Islet of Langerhans (tissue), 1 donor: Measurements from ENCODE around the gene TTBK1.

ENCODE experiments used
- FAIRE-seq: peaks from one replicate; lab custom pipeline; 2011; peaks lifted over from hg19 to GRCh38; lab: Jason Lieb, UNC

TTBK1 gene

GRCh38 chr6:43273707-43274106 lies 30.4 kb downstream of the TTBK1 start:
- no peak for FAIRE-seq

GRCh38 chr6:43274127-43274915 lies 31.0 kb downstream of the TTBK1 start:
- FAIRE-seq, result no peak

GRCh38 chr6:43274916-43275597 lies 31.8 kb downstream of the TTBK1 start:
- FAIRE-seq, result no peak

GRCh38 chr6:43275801-43276576 lies 32.7 kb downstream of the TTBK1 start:
- FAIRE-seq, result no peak

GRCh38 chr6:43276577-43277305 lies 33.5 kb downstream of the TTBK1 start:
- no peak for FAIRE-seq

- no peak for FAIRE-seq
Observed at GRCh38 chr6:43277306-43277642, 34.0 kb downstream of the TTBK1 start.

GRCh38 chr6:43277643-43278523 lies 34.6 kb downstream of the TTBK1 start:
- FAIRE-seq, result no peak

GRCh38 chr6:43278524-43279078 lies 35.3 kb downstream of the TTBK1 start:
- no peak for FAIRE-seq

- FAIRE-seq, result no peak
Observed at GRCh38 chr6:43280234-43280633, 37.0 kb downstream of the TTBK1 start.

- FAIRE-seq, result no peak
Observed at GRCh38 chr6:43282060-43282459, 38.8 kb downstream of the TTBK1 start.

- FAIRE-seq, result no peak
Observed at GRCh38 chr6:43282636-43283513, 39.6 kb downstream of the TTBK1 start.

- no peak for FAIRE-seq
Observed at GRCh38 chr6:43283514-43283901, 40.2 kb downstream of the TTBK1 start.

GRCh38 chr6:43283905-43284304 lies 40.6 kb downstream of the TTBK1 start:
- no peak for FAIRE-seq

GRCh38 chr6:43284991-43285781 lies 41.9 kb downstream of the TTBK1 start:
- FAIRE-seq, result no peak

- no peak for FAIRE-seq
Observed at GRCh38 chr6:43285832-43286231, 42.6 kb downstream of the TTBK1 start.

- no peak for FAIRE-seq
Observed at GRCh38 chr6:43286456-43286979, 43.2 kb downstream of the TTBK1 start.

GRCh38 chr6:43286980-43287716 lies 43.9 kb downstream of the TTBK1 start:
- FAIRE-seq, result no peak
